ENCODE data around the gene POLR2C.

The POLR2C gene

DNA sequence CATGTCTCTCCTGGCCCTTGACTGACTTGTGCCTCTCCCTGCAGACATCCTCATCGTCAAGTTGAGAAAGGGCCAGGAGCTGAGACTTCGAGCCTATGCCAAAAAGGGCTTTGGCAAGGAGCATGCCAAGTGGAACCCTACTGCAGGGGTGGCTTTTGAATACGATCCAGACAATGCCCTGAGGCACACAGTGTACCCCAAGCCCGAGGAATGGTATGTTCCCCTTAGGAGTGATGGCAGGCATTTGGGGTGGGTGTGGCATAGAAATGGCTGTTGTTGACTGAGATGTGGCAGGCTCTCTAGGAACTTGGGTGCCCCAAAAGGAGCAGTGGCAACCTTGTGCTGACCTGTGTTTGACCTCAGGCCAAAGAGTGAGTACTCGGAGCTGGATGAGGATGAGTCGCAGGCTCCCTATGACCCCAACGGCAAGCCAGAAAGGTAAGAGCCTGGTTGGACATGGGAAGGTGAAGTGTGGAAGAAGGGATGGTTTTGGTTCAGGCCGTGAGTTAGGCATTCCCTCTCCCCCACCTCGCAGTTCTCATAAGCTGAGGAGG lies 7.5 kb downstream of the POLR2C start:
- no peak for DNase-seq (ENCODE audit: extremely low read depth, low read depth)
- H3K4me3 ChIP-seq (replicated peaks; ENCODE audit: low read depth, low read length) = no peak overlapping the region
- TF ChIP-seq, protein P1, sequence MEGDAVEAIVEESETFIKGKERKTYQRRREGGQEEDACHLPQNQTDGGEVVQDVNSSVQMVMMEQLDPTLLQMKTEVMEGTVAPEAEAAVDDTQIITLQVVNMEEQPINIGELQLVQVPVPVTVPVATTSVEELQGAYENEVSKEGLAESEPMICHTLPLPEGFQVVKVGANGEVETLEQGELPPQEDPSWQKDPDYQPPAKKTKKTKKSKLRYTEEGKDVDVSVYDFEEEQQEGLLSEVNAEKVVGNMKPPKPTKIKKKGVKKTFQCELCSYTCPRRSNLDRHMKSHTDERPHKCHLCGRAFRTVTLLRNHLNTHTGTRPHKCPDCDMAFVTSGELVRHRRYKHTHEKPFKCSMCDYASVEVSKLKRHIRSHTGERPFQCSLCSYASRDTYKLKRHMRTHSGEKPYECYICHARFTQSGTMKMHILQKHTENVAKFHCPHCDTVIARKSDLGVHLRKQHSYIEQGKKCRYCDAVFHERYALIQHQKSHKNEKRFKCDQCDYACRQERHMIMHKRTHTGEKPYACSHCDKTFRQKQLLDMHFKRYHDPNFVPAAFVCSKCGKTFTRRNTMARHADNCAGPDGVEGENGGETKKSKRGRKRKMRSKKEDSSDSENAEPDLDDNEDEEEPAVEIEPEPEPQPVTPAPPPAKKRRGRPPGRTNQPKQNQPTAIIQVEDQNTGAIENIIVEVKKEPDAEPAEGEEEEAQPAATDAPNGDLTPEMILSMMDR (IDR thresholded peaks at IDR 0.05; ENCODE audit: low read depth, low read length, missing control alignments) = no peak

- TF ChIP-seq, protein P1 (IDR thresholded peaks at IDR 0.05; ENCODE audit: low read depth, low read length, missing control alignments) = no peak
- H3K4me3 ChIP-seq (replicated peaks; ENCODE audit: low read depth, low read length) = no peak overlapping the region
- no peak for DNase-seq (ENCODE audit: extremely low read depth, low read depth)
Observed at GRCh38 chr16:57470711-57471110, 8.2 kb downstream of the POLR2C start.

DNA sequence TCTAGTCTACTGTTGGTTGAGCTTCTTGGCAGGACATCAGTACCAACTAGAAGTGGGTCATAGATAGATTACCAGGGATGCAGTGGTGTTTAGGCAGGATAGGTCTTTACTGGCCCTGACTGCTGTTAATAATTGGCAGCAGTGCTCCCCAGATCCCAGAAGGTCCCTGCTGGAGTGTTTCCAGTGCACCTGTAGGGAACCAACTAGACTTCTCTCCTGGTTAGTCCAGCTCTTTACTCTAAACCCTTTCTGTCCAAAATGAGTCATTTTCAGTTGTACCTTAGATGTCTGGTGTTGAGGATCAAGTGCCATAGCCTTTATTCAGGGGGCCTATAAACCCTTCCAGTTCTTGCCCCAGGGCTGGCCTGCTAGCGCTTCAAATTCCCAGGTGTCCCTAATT lies 8.7 kb downstream of the POLR2C start:
- no peak for DNase-seq (ENCODE audit: extremely low read depth, low read depth)
- H3K4me3 ChIP-seq (replicated peaks; ENCODE audit: low read depth, low read length) = no peak overlapping the region
- TF ChIP-seq, protein P1 (IDR thresholded peaks at IDR 0.05; ENCODE audit: low read depth, low read length, missing control alignments) = no peak

DNA sequence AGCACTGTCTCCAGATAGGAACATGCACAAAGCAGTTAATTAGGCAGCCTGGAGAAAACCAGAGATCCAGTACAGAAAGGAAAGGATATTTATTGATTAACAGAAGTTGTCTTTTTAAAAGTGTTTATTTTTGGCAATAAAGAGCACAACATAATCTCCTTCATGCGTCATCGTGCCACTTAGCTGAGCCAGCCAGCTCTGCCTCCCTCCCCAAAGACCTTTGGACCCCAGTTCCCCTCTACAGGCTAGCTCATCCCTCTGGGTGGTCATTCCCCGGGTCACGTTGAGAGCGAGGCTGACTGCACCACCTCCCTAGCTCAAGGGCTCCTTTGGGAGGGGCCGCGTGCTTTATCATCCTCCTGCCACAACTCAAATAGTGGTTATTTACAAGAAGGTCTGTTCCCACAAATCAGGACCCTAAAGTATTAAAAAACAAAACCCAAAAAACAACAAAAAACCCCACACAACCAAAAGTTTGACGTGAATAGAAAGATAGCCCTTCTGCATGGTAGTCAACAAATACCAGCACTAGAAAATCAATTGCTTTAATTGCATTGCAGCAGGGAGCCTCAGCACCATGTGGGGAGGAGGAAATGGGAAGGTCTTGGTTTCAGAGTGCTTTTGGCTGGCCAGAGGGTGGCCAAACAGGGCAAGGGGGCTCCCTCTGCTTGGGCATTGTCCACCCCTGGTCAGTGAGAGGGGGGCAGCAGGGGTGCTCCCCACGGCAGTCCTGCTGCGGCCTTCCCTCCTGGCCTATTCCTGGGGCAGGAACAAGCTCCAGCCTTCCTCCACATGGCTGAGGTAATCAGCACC lies 9.6 kb downstream of the POLR2C start:
- TF ChIP-seq, protein P1 (IDR thresholded peaks at IDR 0.05; ENCODE audit: low read depth, low read length, missing control alignments) = no peak
- DNase-seq (ENCODE audit: extremely low read depth, low read depth) = no peak
- H3K4me3 ChIP-seq (replicated peaks; ENCODE audit: low read depth, low read length) = no peak overlapping the region

DNA sequence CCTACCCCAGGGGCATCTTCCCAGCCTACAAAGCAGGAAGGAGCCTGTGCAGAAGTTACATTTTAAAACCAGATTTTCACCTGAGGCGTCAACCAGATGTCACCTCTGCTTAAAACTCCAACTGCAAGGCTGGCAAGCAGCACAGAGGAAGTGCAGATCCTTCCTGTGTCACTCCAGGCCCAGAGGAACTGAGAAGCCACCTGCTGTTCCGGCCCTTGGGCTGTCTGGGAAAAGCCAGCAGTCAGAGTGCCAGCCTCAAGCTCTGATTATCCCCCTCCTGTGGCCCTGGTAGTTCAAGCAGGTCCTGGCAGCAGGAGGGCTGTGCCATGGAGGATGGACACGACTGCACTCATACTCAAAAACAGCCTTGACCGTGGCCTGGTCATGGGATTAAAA lies 10.2 kb downstream of the POLR2C start:
- H3K4me3 ChIP-seq (replicated peaks; ENCODE audit: low read depth, low read length) = no peak overlapping the region
- TF ChIP-seq, protein P1 (IDR thresholded peaks at IDR 0.05; ENCODE audit: low read depth, low read length, missing control alignments) = no peak
- no peak for DNase-seq (ENCODE audit: extremely low read depth, low read depth)

- no peak for DNase-seq (ENCODE audit: extremely low read depth, low read depth)
- H3K4me3 ChIP-seq (replicated peaks; ENCODE audit: low read depth, low read length) = no peak overlapping the region
- TF ChIP-seq, protein P1 (IDR thresholded peaks at IDR 0.05; ENCODE audit: low read depth, low read length, missing control alignments) = no peak
Observed at GRCh38 chr16:57473176-57473840, 10.8 kb downstream of the POLR2C start.
